ENCODE measurements around the gene FAT1.

FAT1 gene

DNA sequence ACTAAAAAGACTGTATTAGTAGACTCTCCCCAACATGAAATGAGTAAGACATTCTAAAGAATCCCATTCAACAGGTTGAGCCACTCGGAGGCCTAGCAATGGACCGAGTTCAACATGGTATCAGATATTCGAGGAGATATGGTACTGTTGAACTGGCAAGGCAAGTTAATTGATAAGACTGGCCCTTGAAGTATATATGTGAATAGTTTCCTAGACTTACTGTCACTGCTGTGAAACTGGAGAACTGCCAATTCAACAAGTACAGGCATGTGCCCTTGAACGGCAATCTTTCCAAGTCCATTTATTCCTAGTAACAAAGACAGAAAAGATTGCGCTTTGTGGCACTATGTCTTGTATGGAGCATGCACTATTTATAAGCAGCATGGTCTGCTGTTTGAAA lies 24.4 kb downstream of the FAT1 start:
- no peak for DNase-seq
- H3K9me2 ChIP-seq (replicated peaks; ENCODE audit: insufficient read depth, low read length), result no peaks in the 10 kb centered on the region
- H4K20me1 ChIP-seq (ENCODE audit: insufficient read depth, low read length), result no peaks in the 10 kb centered on the region
- H2AFZ ChIP-seq (ENCODE audit: low read length), result no peak overlapping the region
- H3K4me3 ChIP-seq (ENCODE audit: low read length), result no peak overlapping the region
- H3K36me3 ChIP-seq (replicated peaks; ENCODE audit: insufficient read depth, low read length), result 0 out of 2 replicates have a peak, but pooled peaks cover 3% of the 10 kb centered on the region
- no peaks in the 10 kb centered on the region for H3F3A ChIP-seq (ENCODE audit: insufficient read depth, low read length)
- H3K9ac ChIP-seq (ENCODE audit: low read length), result no peak overlapping the region
- H3K4me2 ChIP-seq (ENCODE audit: low read depth, low read length), result no peak overlapping the region
- TF ChIP-seq EZH2 (optimal IDR thresholded peaks at IDR 0.05; ENCODE audit: low read depth, low read length) (no peak), CTCF (IDR thresholded peaks at IDR 0.05; ENCODE audit: low read length) (no peak), EZH2phosphoT487 (IDR thresholded peaks at IDR 0.05; ENCODE audit: low read length) (no peak)
- no peaks in the 10 kb centered on the region for H3K27me3 ChIP-seq (replicated peaks; ENCODE audit: insufficient read depth, low read length)
- no peaks in the 10 kb centered on the region for H3K4me1 ChIP-seq (ENCODE audit: low read length)
- peaks cover 97% of the 10 kb centered on the region for H3K79me2 ChIP-seq (ENCODE audit: low read length)
- H3K27ac ChIP-seq (ENCODE audit: low read length), result no peak overlapping the region
- no peaks in the 10 kb centered on the region; the same call in 1 of the 2 replicates for H3K9me3 ChIP-seq (replicated peaks; ENCODE audit: insufficient read depth, low read length)

- Histone ChIP-seq H3K27ac (ENCODE audit: low read length) (no peak overlapping the region), H3K4me3 (ENCODE audit: low read length) (no peak overlapping the region), H3K9me2 (replicated peaks; ENCODE audit: insufficient read depth, low read length) (no peaks in the 10 kb centered on the region), H4K20me1 (ENCODE audit: insufficient read depth, low read length) (no peaks in the 10 kb centered on the region), H3K4me1 (ENCODE audit: low read length) (no peaks in the 10 kb centered on the region), H3K79me2 (ENCODE audit: low read length) (peaks cover 95% of the 10 kb centered on the region), H3F3A (ENCODE audit: insufficient read depth, low read length) (no peaks in the 10 kb centered on the region), H3K27me3 (replicated peaks; ENCODE audit: insufficient read depth, low read length) (no peaks in the 10 kb centered on the region), H2AFZ (ENCODE audit: low read length) (no peak overlapping the region), H3K9ac (ENCODE audit: low read length) (no peak overlapping the region), H3K4me2 (ENCODE audit: low read depth, low read length) (no peak overlapping the region), H3K36me3 (replicated peaks; ENCODE audit: insufficient read depth, low read length) (0 out of 2 replicates have a peak, but pooled peaks cover 3% of the 10 kb centered on the region), H3K9me3 (replicated peaks; ENCODE audit: insufficient read depth, low read length) (no peaks in the 10 kb centered on the region)
- DNase-seq, result no peak
- no peak for TF ChIP-seq EZH2phosphoT487 (IDR thresholded peaks at IDR 0.05; ENCODE audit: low read length)
These were observed 25.1 kb downstream of the FAT1 start for GRCh38 chr4:186698525-186698924.

- no peaks in the 10 kb centered on the region for H3K27me3 ChIP-seq (replicated peaks; ENCODE audit: insufficient read depth, low read length)
- no peak for DNase-seq
- no peak overlapping the region for H3K4me2 ChIP-seq (ENCODE audit: low read depth, low read length)
- no peak overlapping the region for H3K9ac ChIP-seq (ENCODE audit: low read length)
- no peaks in the 10 kb centered on the region for H4K20me1 ChIP-seq (ENCODE audit: insufficient read depth, low read length)
- no peak overlapping the region for H2AFZ ChIP-seq (ENCODE audit: low read length)
- no peaks in the 10 kb centered on the region for H3K9me2 ChIP-seq (replicated peaks; ENCODE audit: insufficient read depth, low read length)
- H3K36me3 ChIP-seq (replicated peaks; ENCODE audit: insufficient read depth, low read length), result 0 out of 2 replicates have a peak, but pooled peaks cover 8% of the 10 kb centered on the region
- TF ChIP-seq EZH2phosphoT487 (IDR thresholded peaks at IDR 0.05; ENCODE audit: low read length) (no peak), CTCF (IDR thresholded peaks at IDR 0.05; ENCODE audit: low read length) (no peak), EZH2 (optimal IDR thresholded peaks at IDR 0.05; ENCODE audit: low read depth, low read length) (no peak)
- H3K4me3 ChIP-seq (ENCODE audit: low read length), result no peak overlapping the region
- no peaks in the 10 kb centered on the region for H3F3A ChIP-seq (ENCODE audit: insufficient read depth, low read length)
- H3K27ac ChIP-seq (ENCODE audit: low read length), result no peak overlapping the region
- H3K4me1 ChIP-seq (ENCODE audit: low read length), result no peaks in the 10 kb centered on the region
- H3K9me3 ChIP-seq (replicated peaks; ENCODE audit: insufficient read depth, low read length), result no peaks in the 10 kb centered on the region
- peaks cover 95% of the 10 kb centered on the region for H3K79me2 ChIP-seq (ENCODE audit: low read length)
These were observed 25.6 kb downstream of the FAT1 start for GRCh38 chr4:186698028-186698427.

DNA sequence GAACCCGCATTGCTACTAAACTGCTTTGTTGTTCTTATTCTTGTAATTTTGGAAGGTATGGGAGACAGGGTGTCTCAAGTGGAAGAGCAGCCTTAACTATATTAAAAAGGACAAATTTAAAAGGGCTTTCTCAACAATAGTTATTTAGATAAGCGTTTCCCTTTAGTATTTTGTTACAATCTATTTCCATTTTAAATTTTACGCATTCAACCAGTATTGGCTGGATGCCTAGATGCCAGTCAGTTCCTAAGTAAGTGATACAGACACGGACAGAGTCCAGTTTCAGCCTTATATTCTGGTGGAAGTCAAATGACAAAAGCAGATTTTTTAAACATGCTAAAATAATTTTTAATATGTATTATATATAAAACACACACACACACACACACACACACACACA lies 28.3 kb downstream of the FAT1 start:
- no peak for TF ChIP-seq EZH2 (optimal IDR thresholded peaks at IDR 0.05; ENCODE audit: low read depth, low read length)
- TF ChIP-seq EZH2phosphoT487 (IDR thresholded peaks at IDR 0.05; ENCODE audit: low read length), result no peak
- TF ChIP-seq CTCF (IDR thresholded peaks at IDR 0.05; ENCODE audit: low read length), result no peak
- Histone ChIP-seq H3K4me1 (ENCODE audit: low read length) (no peaks in the 10 kb centered on the region), H4K20me1 (ENCODE audit: insufficient read depth, low read length) (no peaks in the 10 kb centered on the region), H3F3A (ENCODE audit: insufficient read depth, low read length) (no peaks in the 10 kb centered on the region), H2AFZ (ENCODE audit: low read length) (no peak overlapping the region), H3K9me2 (replicated peaks; ENCODE audit: insufficient read depth, low read length) (no peaks in the 10 kb centered on the region), H3K9ac (ENCODE audit: low read length) (no peak overlapping the region), H3K4me3 (ENCODE audit: low read length) (no peak overlapping the region), H3K9me3 (replicated peaks; ENCODE audit: insufficient read depth, low read length) (no peaks in the 10 kb centered on the region), H3K27me3 (replicated peaks; ENCODE audit: insufficient read depth, low read length) (no peaks in the 10 kb centered on the region), H3K36me3 (replicated peaks; ENCODE audit: insufficient read depth, low read length) (0 out of 2 replicates have a peak, but pooled peaks cover 9% of the 10 kb centered on the region), H3K27ac (ENCODE audit: low read length) (no peak overlapping the region), H3K79me2 (ENCODE audit: low read length) (peaks cover 75% of the 10 kb centered on the region), H3K4me2 (ENCODE audit: low read depth, low read length) (no peak overlapping the region)
- no peak for DNase-seq
